CD14-positive monocyte (primary cell): ENCODE measurements around the gene PDLIM7. TPM values are rescaled to one million over a fixed set of nuclear protein-coding genes. Genes with fewer than 3 reads are reported as not detected.

Experiments
- DNase-seq, 3 donors: peaks; one replicate each; pipeline ENCODE4 v3.0.0-alpha.2; 2011 to 2022
- H2AFZ ChIP-seq: 2 replicates; pipeline ENCODE4 v1.6.0; 2012; ENCODE audit warnings: mild to moderate bottlenecking, low read depth, low read length, inconsistent platforms; ENCODE audit not compliant: insufficient read depth, poor library complexity, severe bottlenecking
- H3K27ac ChIP-seq, 2 donors: 1 replicate in 1 of 2; 2 replicates in 1 of 2; pipeline ENCODE4 v1.5.1; 2012 to 2013; ENCODE audit warnings: low read length in 2 of 2, control low read depth in 1 of 2, inconsistent platforms in 1 of 2, low read depth in 1 of 2, mild to moderate bottlenecking in 1 of 2
- H3K27me3 ChIP-seq, 2 donors: one replicate each; pipeline versions ENCODE4 v1.6.0 to v1.6.1; 2011 to 2013; ENCODE audit warnings: low read length in 2 of 2; ENCODE audit not compliant: control insufficient read depth in 2 of 2, insufficient read depth in 2 of 2
- H3K36me3 ChIP-seq, 2 donors: replicated peaks in 1 of 2; 1 replicate in 1 of 2; 2 replicates in 1 of 2; pipeline versions ENCODE4 v1.5.1 to v1.6.1; 2012 to 2013; ENCODE audit warnings: low read length in 2 of 2, control low read depth in 1 of 2, inconsistent platforms in 1 of 2, mild to moderate bottlenecking in 1 of 2; ENCODE audit not compliant: insufficient read depth in 2 of 2, control insufficient read depth in 1 of 2
- H3K4me1 ChIP-seq, 2 donors: 1 replicate in 1 of 2; 2 replicates in 1 of 2; pipeline versions ENCODE4 v1.5.1 to v1.6.1; 2012 to 2013; ENCODE audit warnings: low read length in 2 of 2, control low read depth in 1 of 2, inconsistent platforms in 1 of 2, mild to moderate bottlenecking in 1 of 2, moderate library complexity in 1 of 2; ENCODE audit not compliant: insufficient read depth in 2 of 2, control insufficient read depth in 1 of 2
- H3K4me2 ChIP-seq: replicated peaks from 2 replicates; pipeline ENCODE3; 2012; ENCODE audit warnings: low read length, moderate library complexity, mild to moderate bottlenecking; ENCODE audit not compliant: poor library complexity, severe bottlenecking; ENCODE audit errors: extremely low read depth
- H3K4me3 ChIP-seq, 3 experiments: fragments of 200-600 bp in 1 of 3; sonication (generic) in 1 of 3; replicated peaks in 1 of 3; 1 replicate in 2 of 3; 2 replicates in 1 of 3; pipeline ENCODE4 v1.5.1; 2011 to 2013; ENCODE audit warnings: low read length in 3 of 3, mild to moderate bottlenecking in 3 of 3, control low read depth in 2 of 3, low read depth in 2 of 3, inconsistent platforms in 1 of 3, moderate library complexity in 1 of 3
- H3K79me2 ChIP-seq: 2 replicates; pipeline ENCODE4 v1.6.0; 2012; ENCODE audit warnings: mild to moderate bottlenecking, control low read depth, inconsistent platforms, low read length, moderate library complexity; ENCODE audit not compliant: insufficient read depth
- H3K9ac ChIP-seq: 2 replicates; pipeline ENCODE4 v1.6.0; 2017; ENCODE audit warnings: low read length, mild to moderate bottlenecking; ENCODE audit not compliant: insufficient read depth, poor library complexity, severe bottlenecking
- H3K9me3 ChIP-seq, 2 donors: replicated peaks in 1 of 2; 1 replicate in 1 of 2; 2 replicates in 1 of 2; pipeline versions ENCODE4 v1.5.1 to v1.6.1; 2012 to 2013; ENCODE audit warnings: low read length in 2 of 2, control low read depth in 1 of 2; ENCODE audit not compliant: control insufficient read depth in 1 of 2, insufficient read depth in 1 of 2
- H4K20me1 ChIP-seq: 2 replicates; pipeline ENCODE4 v1.6.0; 2012; ENCODE audit warnings: mild to moderate bottlenecking, low read length, control low read depth, moderate library complexity; ENCODE audit not compliant: insufficient read depth
- H3K27ac Mint-ChIP-seq, 7 donors: one replicate each; pipeline ENCODE4 v1.8.0; 2020; ENCODE audit warnings: mild to moderate bottlenecking in 7 of 7, mixed read lengths in 7 of 7, moderate library complexity in 6 of 7, inconsistent platforms in 2 of 7
- H3K27me3 Mint-ChIP-seq, 3 donors: one replicate each; pipeline ENCODE4 v1.8.0; 2021 to 2022; ENCODE audit warnings: low read depth in 3 of 3, mild to moderate bottlenecking in 3 of 3, mixed read lengths in 3 of 3, moderate library complexity in 3 of 3, inconsistent platforms in 1 of 3
- H3K36me3 Mint-ChIP-seq, 2 donors: one replicate each; pipeline ENCODE4 v1.8.0; 2020; ENCODE audit warnings: mixed read lengths in 2 of 2, inconsistent platforms in 1 of 2, mild to moderate bottlenecking in 1 of 2
- H3K4me1 Mint-ChIP-seq: one replicate; pipeline ENCODE4 v1.8.0; 2020; ENCODE audit warnings: mild to moderate bottlenecking, mixed read lengths
- H3K4me3 Mint-ChIP-seq, 2 donors: one replicate each; pipeline ENCODE4 v1.8.0; 2020; ENCODE audit warnings: mild to moderate bottlenecking in 2 of 2, mixed read lengths in 2 of 2, moderate library complexity in 1 of 2
- H3K9me3 Mint-ChIP-seq, 7 donors: one replicate each; pipeline ENCODE4 v1.8.0; 2020 to 2022; ENCODE audit warnings: mixed read lengths in 7 of 7, mild to moderate bottlenecking in 6 of 7, moderate library complexity in 6 of 7, inconsistent platforms in 2 of 7
- WGBS: methylation state at CpG from one replicate; pipeline ENCODE4 v1.1.5; 2013; ENCODE audit warnings: missing lambda C conversion rate; ENCODE audit not compliant: insufficient coverage; 5-methylcytosine and 5-hydroxymethylcytosine counted together
- intact Hi-C, 2 donors: fragments of 100-400 bp; cut with micrococcal nuclease; formaldehyde crosslinking; loops; one replicate each; pipeline versions ENCODE4 v1.15.0 to v1.15.1; 2023
- polyA plus RNA-seq, 3 donors: library from polyadenylated mRNA; depleted of rRNA in 1 of 3; unstranded in 2 of 3; stranded (reverse) in 1 of 3; fragments of 300-500 nt in 2 of 3; fragments of >200 nt in 1 of 3; fragmentation: Illumina TruSeq in 2 of 3; gene quantifications; 1 replicate in 2 of 3; 2 replicates in 1 of 3; pipeline ENCODE4 v1.2.3, GENCODE V29; 2012 to 2021
- TF ChIP-seq, protein P1 (sequence below): fragments of 200-600 bp; IDR thresholded peaks from one replicate; pipeline ENCODE4 v1.8.0; 2022; ENCODE audit warnings: antibody characterized with exemption, mild to moderate bottlenecking

The PDLIM7 gene
- polyA plus RNA-seq, 3 donors, result 21.6 to 126 (median 27.2) TPM

DNA sequence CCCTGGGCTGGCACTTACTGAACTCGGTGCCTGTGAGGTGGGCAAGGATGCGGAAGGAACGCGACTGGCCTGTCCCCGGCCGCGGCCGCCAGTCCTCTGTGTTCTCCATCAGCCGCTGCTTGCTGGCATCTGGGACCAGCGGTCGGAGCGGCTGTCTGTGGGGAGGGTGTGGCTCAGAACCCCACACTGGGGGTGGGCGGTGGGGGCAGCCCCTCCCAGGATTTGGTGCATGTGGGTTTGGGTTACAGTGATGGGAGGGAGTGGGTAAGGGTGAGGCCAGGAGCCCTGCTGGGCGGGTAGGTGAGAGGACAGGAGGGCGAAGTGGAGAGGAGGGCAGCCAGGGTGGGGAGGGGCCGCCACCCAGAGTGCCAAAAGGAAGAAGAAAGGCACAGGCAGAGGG, 6.4 kb downstream of the PDLIM7 start:
- Histone ChIP-seq H3K4me2 (no peak overlapping the region), H3K4me3 (no peak overlapping the region), H3K36me3 (peaks cover 45 to 63% of the 10 kb centered on the region in 2 donors), H3K27ac (no peak overlapping the region), H2AFZ (no peak overlapping the region), H3K9ac (no peak overlapping the region), H3K4me1 (peaks cover 47 to 54% of the 10 kb centered on the region in 2 donors), H3K27me3 (no peaks in the 10 kb centered on the region), H3K79me2 (peaks cover 21% of the 10 kb centered on the region), H4K20me1 (peaks cover 31% of the 10 kb centered on the region), H3K9me3 (no peaks in the 10 kb centered on the region)
- DNase-seq, result no peak
- peaks cover 3 to 9% (median 4%) of the 10 kb centered on the region in 3 donors for H3K27me3 Mint-ChIP-seq
- intact Hi-C loops, result loop anchor here in 1 of 2 donors (10.0 kb wide), 1 partner anchor 54 kb away; no protein-coding TSS in a partner anchor
- TF ChIP-seq, protein P1, sequence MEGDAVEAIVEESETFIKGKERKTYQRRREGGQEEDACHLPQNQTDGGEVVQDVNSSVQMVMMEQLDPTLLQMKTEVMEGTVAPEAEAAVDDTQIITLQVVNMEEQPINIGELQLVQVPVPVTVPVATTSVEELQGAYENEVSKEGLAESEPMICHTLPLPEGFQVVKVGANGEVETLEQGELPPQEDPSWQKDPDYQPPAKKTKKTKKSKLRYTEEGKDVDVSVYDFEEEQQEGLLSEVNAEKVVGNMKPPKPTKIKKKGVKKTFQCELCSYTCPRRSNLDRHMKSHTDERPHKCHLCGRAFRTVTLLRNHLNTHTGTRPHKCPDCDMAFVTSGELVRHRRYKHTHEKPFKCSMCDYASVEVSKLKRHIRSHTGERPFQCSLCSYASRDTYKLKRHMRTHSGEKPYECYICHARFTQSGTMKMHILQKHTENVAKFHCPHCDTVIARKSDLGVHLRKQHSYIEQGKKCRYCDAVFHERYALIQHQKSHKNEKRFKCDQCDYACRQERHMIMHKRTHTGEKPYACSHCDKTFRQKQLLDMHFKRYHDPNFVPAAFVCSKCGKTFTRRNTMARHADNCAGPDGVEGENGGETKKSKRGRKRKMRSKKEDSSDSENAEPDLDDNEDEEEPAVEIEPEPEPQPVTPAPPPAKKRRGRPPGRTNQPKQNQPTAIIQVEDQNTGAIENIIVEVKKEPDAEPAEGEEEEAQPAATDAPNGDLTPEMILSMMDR, result no peak
- WGBS, result 97% methylated on average over 11 of the region's 16 CpGs
- peaks cover 59 to 74% of the 10 kb centered on the region in 2 donors for H3K36me3 Mint-ChIP-seq
- peaks cover 0 to 4% (median 0%) of the 10 kb centered on the region in 7 donors for H3K9me3 Mint-ChIP-seq
- peaks cover 45% of the 10 kb centered on the region for H3K4me1 Mint-ChIP-seq
- H3K27ac Mint-ChIP-seq, result peak overlapping the region in 4 of 7 donors; percentile 32 to 68 (median 46)
- no peak overlapping the region for H3K4me3 Mint-ChIP-seq

GRCh38 chr5:177490311-177490991, 7.0 kb downstream of the PDLIM7 start:
- peaks cover 16% of the 10 kb centered on the region for H3K79me2 ChIP-seq
- H3K27ac Mint-ChIP-seq, result peak overlapping the region in 4 of 7 donors; percentile 32 to 58 (median 46)
- no peak overlapping the region for H3K27ac ChIP-seq
- 61% methylated on average over 15 of the region's 15 CpGs for WGBS
- no peak for DNase-seq
- TF ChIP-seq, protein P1, result no peak
- H2AFZ ChIP-seq, result no peak overlapping the region
- no peak overlapping the region for H3K4me3 Mint-ChIP-seq
- peaks cover 3 to 9% (median 8%) of the 10 kb centered on the region in 3 donors for H3K27me3 Mint-ChIP-seq
- H3K36me3 ChIP-seq, result peaks cover 45 to 67% of the 10 kb centered on the region in 2 donors
- H3K4me1 ChIP-seq, result peaks cover 41 to 48% of the 10 kb centered on the region in 2 donors
- peaks cover 0 to 4% (median 0%) of the 10 kb centered on the region in 7 donors for H3K9me3 Mint-ChIP-seq
- H3K4me3 ChIP-seq, result no peak overlapping the region
- no peak overlapping the region for H3K9ac ChIP-seq
- no peaks in the 10 kb centered on the region for H3K27me3 ChIP-seq
- H3K4me1 Mint-ChIP-seq, result peaks cover 40% of the 10 kb centered on the region
- H4K20me1 ChIP-seq, result peaks cover 26% of the 10 kb centered on the region
- H3K4me2 ChIP-seq, result no peak overlapping the region
- no peaks in the 10 kb centered on the region for H3K9me3 ChIP-seq
- intact Hi-C loops, result loop anchor here in 1 of 2 donors (10.0 kb wide), 1 partner anchor 54 kb away; no protein-coding TSS in a partner anchor
- H3K36me3 Mint-ChIP-seq, result peaks cover 63 to 75% of the 10 kb centered on the region in 2 donors
